Astrocyte of the spinal cord (primary cell): ENCODE measurements around the gene ZMYM2.

Experiments used
- DNase-seq: peaks from one replicate; pipeline ENCODE4 v3.0.0; 2011; ENCODE audit warnings: low read depth, low spot score
- H3K4me3 ChIP-seq: 2 replicates; pipeline ENCODE4 v1.5.1; 2011; ENCODE audit warnings: low read depth, mild to moderate bottlenecking, low read length, moderate library complexity
- in situ Hi-C: cut with HindIII; loops from 2 replicates; pipeline ENCODE4 v1.10.0; 2017; ENCODE audit warnings: low sequenced_read_pairs
- TF ChIP-seq, protein P1 (sequence below): IDR thresholded peaks from 2 replicates; pipeline ENCODE4 v1.5.1; 2012; ENCODE audit warnings: low read depth, mild to moderate bottlenecking, low read length, inconsistent platforms

Gene ZMYM2

DNA sequence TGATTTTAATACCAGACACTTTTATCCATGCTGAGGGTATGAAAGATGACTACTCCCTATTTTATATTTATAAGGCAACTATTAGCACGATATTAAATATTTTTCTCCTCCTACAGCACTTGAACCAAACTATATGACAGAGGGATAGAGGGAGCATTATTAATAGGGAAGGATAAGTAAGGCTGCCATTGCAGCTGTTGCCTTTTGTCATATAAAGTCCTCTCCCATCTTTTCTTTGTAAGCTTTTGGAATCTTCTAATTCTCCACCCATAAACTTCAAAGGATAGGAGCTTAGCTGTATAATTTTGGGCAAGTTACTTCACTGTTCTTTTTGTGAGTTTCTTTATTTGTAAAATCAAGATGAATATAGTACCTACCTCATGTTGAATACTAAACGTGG, 95.4 kb downstream of the ZMYM2 start:
- H3K4me3 ChIP-seq: no peak overlapping the region
- no peak for DNase-seq
- TF ChIP-seq, protein P1, sequence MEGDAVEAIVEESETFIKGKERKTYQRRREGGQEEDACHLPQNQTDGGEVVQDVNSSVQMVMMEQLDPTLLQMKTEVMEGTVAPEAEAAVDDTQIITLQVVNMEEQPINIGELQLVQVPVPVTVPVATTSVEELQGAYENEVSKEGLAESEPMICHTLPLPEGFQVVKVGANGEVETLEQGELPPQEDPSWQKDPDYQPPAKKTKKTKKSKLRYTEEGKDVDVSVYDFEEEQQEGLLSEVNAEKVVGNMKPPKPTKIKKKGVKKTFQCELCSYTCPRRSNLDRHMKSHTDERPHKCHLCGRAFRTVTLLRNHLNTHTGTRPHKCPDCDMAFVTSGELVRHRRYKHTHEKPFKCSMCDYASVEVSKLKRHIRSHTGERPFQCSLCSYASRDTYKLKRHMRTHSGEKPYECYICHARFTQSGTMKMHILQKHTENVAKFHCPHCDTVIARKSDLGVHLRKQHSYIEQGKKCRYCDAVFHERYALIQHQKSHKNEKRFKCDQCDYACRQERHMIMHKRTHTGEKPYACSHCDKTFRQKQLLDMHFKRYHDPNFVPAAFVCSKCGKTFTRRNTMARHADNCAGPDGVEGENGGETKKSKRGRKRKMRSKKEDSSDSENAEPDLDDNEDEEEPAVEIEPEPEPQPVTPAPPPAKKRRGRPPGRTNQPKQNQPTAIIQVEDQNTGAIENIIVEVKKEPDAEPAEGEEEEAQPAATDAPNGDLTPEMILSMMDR: no peak
- in situ Hi-C loops: no loop called here

DNA sequence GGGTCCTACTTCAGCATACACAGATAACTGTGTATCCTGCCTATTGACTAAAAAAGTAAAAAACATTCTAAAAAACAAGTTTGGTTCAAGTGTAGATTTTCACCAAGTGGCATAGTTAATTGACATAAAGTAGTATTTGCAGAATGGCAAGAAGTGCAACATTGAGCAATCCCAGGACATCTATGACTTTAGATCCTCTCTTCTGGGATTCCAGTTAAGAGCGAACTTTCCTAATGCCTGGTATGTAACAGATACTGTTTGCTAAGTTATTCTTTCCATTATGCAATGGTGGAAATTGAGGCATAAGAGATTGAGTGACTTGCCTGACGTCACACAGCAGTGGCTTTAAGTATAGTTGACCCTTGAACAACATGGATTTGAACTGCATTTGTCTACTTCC, 96.1 kb downstream of the ZMYM2 start:
- in situ Hi-C loops: no loop called here
- TF ChIP-seq, protein P1: no peak
- no peak overlapping the region for H3K4me3 ChIP-seq
- no peak for DNase-seq

DNA sequence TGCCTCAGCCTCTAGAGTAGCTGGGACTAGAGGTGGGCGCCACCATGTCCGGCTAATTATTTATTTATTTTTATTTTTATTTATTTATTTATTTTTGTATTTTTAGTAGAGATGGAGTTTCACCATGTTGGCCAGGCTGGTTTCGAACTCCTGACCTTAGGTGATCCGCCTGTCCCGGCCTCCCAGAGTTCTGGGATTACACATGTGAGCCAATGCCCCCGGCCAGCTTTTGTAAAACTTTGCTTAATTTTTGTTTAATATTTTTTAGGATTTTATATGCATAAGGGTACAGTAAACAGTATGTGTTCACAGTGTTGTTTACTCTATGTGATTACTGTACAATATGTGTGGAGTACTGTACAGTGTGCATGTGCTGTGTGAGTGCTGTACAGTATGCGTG, 98.7 kb downstream of the ZMYM2 start:
- in situ Hi-C loops: no loop called here
- TF ChIP-seq, protein P1: no peak
- no peak overlapping the region for H3K4me3 ChIP-seq
- DNase-seq: no peak

DNA sequence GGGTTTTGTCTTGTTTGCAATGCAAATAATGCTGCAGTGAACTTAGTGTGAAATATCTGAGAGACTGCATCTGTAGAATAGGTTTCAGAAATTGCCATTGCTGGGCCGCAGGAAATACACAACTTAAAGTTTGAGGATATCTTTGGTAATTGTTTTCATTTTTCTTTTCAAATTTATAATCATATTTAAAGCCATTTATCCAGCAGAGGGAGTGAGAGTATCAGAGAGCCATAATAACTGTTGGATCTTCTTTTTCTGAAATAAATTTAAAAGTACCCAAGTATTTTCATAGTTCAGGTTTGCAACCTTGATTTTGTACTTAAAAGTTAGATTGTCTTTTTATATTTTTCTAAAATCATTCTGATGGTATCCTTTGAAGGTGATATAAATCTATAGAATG, 99.4 kb downstream of the ZMYM2 start:
- DNase-seq: no peak
- TF ChIP-seq, protein P1: peak; percentile 2
- in situ Hi-C loops: no loop called here
- H3K4me3 ChIP-seq: no peak overlapping the region

DNA sequence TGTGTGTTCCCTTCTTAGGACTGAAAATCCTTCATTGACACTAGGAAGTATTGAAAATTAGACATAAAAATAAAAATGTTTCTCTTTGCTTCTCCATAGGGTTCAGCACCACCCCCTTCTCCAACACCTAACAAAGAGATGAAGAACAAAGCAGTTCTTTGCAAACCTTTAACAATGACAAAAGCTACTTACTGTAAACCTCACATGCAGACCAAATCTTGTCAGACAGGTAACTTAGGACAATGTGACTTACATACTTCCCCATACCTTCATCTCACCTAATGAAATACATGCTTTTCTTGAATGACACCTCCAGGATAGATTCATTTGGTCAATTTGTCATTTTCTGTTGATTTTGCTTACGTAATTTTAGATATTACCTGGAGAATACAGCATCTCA, 99.9 kb downstream of the ZMYM2 start:
- no peak overlapping the region for H3K4me3 ChIP-seq
- in situ Hi-C loops: no loop called here
- no peak for DNase-seq
- TF ChIP-seq, protein P1: no peak

DNA sequence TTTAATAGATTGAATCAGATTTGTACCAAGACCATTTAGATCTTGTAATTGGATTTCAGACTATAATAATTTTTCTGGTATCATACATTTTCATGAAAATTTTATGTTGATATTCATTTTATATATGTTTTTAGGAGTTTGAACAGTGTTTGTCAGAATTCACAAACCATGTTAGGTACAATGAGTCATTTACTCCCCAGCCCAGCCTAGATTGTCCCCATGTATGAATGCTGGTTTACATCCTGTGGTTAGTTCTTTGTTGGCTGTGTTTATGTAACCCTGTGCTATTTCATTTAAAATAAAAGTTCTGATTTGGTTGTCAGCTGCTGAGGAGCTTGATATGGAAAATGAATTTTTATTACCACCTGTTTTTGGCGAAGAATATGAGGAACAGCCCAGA, 105.6 kb downstream of the ZMYM2 start:
- H3K4me3 ChIP-seq: no peak overlapping the region
- TF ChIP-seq, protein P1: no peak
- DNase-seq: peak; percentile 73
- in situ Hi-C loops: no loop called here

DNA sequence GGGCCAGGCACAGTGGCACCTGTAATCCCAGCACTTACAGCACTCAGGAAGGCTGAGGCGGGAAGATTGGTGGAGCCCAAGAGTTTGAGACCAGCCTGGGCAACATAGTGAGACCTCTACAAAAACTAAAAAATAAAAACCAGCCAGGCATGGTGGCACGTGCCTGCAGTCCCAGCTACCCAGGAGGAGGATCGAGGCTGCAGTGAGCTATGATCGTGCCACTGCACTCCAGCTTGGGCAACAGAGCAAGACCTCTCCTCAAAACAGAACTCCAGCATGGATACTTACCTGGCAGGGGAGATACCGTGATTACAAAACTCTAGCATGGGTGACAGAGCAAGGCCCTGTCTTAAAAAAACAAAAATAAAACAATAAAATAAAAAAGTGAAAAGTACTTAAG, 107.0 kb downstream of the ZMYM2 start:
- H3K4me3 ChIP-seq: no peak overlapping the region
- TF ChIP-seq, protein P1: no peak
- in situ Hi-C loops: no loop called here
- DNase-seq: no peak
